IMR-90 (cell line): ENCODE results near the gene KLC1. TPM values are rescaled to one million over a fixed set of nuclear protein-coding genes. Genes with fewer than 3 reads are reported as not detected.

Experiments used
- ATAC-seq: fragments of 200-7000 bp; cut with Tn5 transposase; 2 replicates; pipeline ENCODE4 v1.9.1; 2020; ENCODE audit warnings: low read depth, mild to moderate bottlenecking, moderate library complexity
- BruUV-seq: library from RNA; stranded (reverse); fragments of 400-500 nt; replicated peaks from 2 replicates; lab custom pipeline; 2021; lab: Mats Ljungman, UMichigan
- CTCF ChIA-PET: fragments of 300-600 bp; formaldehyde crosslinking; extraction: SDS; loops from one replicate; lab custom pipeline; 2021; ENCODE audit warnings: antibody characterized with exemption; lab: Yijun Ruan, JAX
- POLR2A ChIA-PET: fragments of 300-600 bp; sonication (Branson Sonifier 250); formaldehyde crosslinking; loops from one replicate; lab custom pipeline; 2022; ENCODE audit warnings: antibody characterized with exemption; ENCODE audit not compliant: unreplicated experiment; lab: Charles Lee
- DNase-seq: peaks from one replicate; pipeline ENCODE4 v3.0.0; 2013
- H2AFZ ChIP-seq: replicated peaks from 2 replicates; pipeline ENCODE3; 2013; ENCODE audit warnings: low read length, mild to moderate bottlenecking; ENCODE audit not compliant: poor library complexity
- H2AK5ac ChIP-seq: 2 replicates; pipeline ENCODE4 v1.6.1; 2013; ENCODE audit warnings: low read depth, low read length, inconsistent platforms
- H2AK9ac ChIP-seq: replicated peaks from 2 replicates; pipeline ENCODE3; 2013; ENCODE audit warnings: mild to moderate bottlenecking, low read depth, low read length, moderate library complexity; ENCODE audit not compliant: poor library complexity
- H2BK120ac ChIP-seq: 2 replicates; pipeline ENCODE4 v1.6.1; 2013; ENCODE audit warnings: low read depth, low read length, inconsistent platforms
- H2BK15ac ChIP-seq: 3 replicates; pipeline ENCODE4 v1.6.1; 2013; ENCODE audit warnings: low read depth, low read length, inconsistent platforms
- H2BK20ac ChIP-seq: 2 replicates; pipeline ENCODE4 v1.6.1; 2013; ENCODE audit warnings: low read depth, mild to moderate bottlenecking, inconsistent platforms, low read length, moderate library complexity
- H2BK5ac ChIP-seq: 2 replicates; pipeline ENCODE4 v1.6.1; 2013; ENCODE audit warnings: mild to moderate bottlenecking, low read depth, low read length, inconsistent platforms; ENCODE audit not compliant: poor library complexity, severe bottlenecking
- H3K14ac ChIP-seq: replicated peaks from 2 replicates; pipeline ENCODE4 v1.6.1; 2013; ENCODE audit warnings: low read depth, low read length, inconsistent platforms
- H3K18ac ChIP-seq: 2 replicates; pipeline ENCODE4 v1.6.1; 2013; ENCODE audit warnings: low read depth, low read length, control low read depth
- H3K23ac ChIP-seq: 2 replicates; pipeline ENCODE4 v1.6.1; 2013; ENCODE audit warnings: low read depth, low read length, inconsistent platforms
- H3K27ac ChIP-seq: 2 replicates; pipeline ENCODE4 v1.5.1; 2013; ENCODE audit warnings: mild to moderate bottlenecking, control low read depth, low read length; ENCODE audit not compliant: insufficient read depth
- H3K27me3 ChIP-seq: 2 replicates; pipeline ENCODE4 v1.6.1; 2013; ENCODE audit warnings: low read length; ENCODE audit not compliant: control insufficient read depth, insufficient read depth
- H3K36me3 ChIP-seq: 2 replicates; pipeline ENCODE4 v1.6.1; 2013; ENCODE audit warnings: low read length, mixed read lengths; ENCODE audit not compliant: control insufficient read depth, insufficient read depth
- H3K4ac ChIP-seq: 2 replicates; pipeline ENCODE4 v1.6.1; 2013; ENCODE audit warnings: low read depth, low read length, inconsistent platforms
- H3K4me1 ChIP-seq: 2 replicates; pipeline ENCODE4 v1.6.1; 2013; ENCODE audit warnings: low read length, mixed read lengths; ENCODE audit not compliant: control insufficient read depth, insufficient read depth
- H3K4me2 ChIP-seq: 2 replicates; pipeline ENCODE4 v1.6.1; 2013; ENCODE audit warnings: low read depth, mild to moderate bottlenecking, control low read depth, low read length, moderate library complexity
- H3K4me3 ChIP-seq: 2 replicates; pipeline ENCODE4 v1.5.1; 2013; ENCODE audit warnings: low read depth, mild to moderate bottlenecking, control low read depth, low read length, moderate library complexity; ENCODE audit not compliant: insufficient read depth
- H3K56ac ChIP-seq: 2 replicates; pipeline ENCODE4 v1.6.1; 2013; ENCODE audit warnings: low read length, inconsistent platforms; ENCODE audit not compliant: insufficient read depth; ENCODE audit errors: extremely low read depth
- H3K79me1 ChIP-seq, 2 experiments: 2 replicates each; pipeline ENCODE4 v1.6.1; 2013; ENCODE audit warnings: low read length in 2 of 2, inconsistent platforms in 1 of 2, low read depth in 1 of 2
- H3K9ac ChIP-seq: 2 replicates; pipeline ENCODE4 v1.6.1; 2013; ENCODE audit warnings: low read depth, low read length, control low read depth
- H3K9me1 ChIP-seq: 2 replicates; pipeline ENCODE4 v1.6.1; 2013; ENCODE audit warnings: low read length, inconsistent platforms; ENCODE audit not compliant: insufficient read depth
- H3K9me3 ChIP-seq: 2 replicates; pipeline ENCODE4 v1.6.1; 2013; ENCODE audit warnings: low read length; ENCODE audit not compliant: control insufficient read depth, insufficient read depth
- H4K20me1 ChIP-seq: 2 replicates; pipeline ENCODE4 v1.6.1; 2013; ENCODE audit warnings: low read length, inconsistent platforms; ENCODE audit not compliant: insufficient read depth
- H4K5ac ChIP-seq: 2 replicates; pipeline ENCODE4 v1.6.1; 2013; ENCODE audit warnings: mild to moderate bottlenecking, low read depth, low read length, control low read depth
- H4K8ac ChIP-seq, 2 experiments: 2 replicates each; pipeline ENCODE4 v1.6.1; 2013; ENCODE audit warnings: low read depth in 2 of 2, low read length in 2 of 2, control low read depth in 1 of 2, inconsistent platforms in 1 of 2
- H4K91ac ChIP-seq: 2 replicates; pipeline ENCODE4 v1.6.1; 2013; ENCODE audit warnings: low read depth, low read length, inconsistent platforms; ENCODE audit not compliant: insufficient read depth
- BHLHE40 ChIP-seq: fragments of 150-350 bp; IDR thresholded peaks from 2 replicates; pipeline ENCODE4 v1.6.1; 2016; ENCODE audit warnings: mild to moderate bottlenecking, low read depth, low read length
- CEBPB ChIP-seq: IDR thresholded peaks from 2 replicates; pipeline ENCODE4 v1.6.1; 2012; ENCODE audit warnings: low read depth, low read length, improper control_type of control experiment
- CHD1 ChIP-seq: IDR thresholded peaks from 2 replicates; pipeline ENCODE4 v1.6.1; 2012; ENCODE audit warnings: low read depth, low read length, improper control_type of control experiment
- CTCF ChIP-seq: conservative IDR thresholded peaks from 2 replicates; pipeline ENCODE4 v1.5.1; 2012; ENCODE audit warnings: mild to moderate bottlenecking, low read depth, low read length, improper control_type of control experiment
- FOS ChIP-seq: fragments of 150-350 bp; IDR thresholded peaks from 2 replicates; pipeline ENCODE4 v1.6.1; 2016; ENCODE audit warnings: low read depth, low read length
- MAFK ChIP-seq: IDR thresholded peaks from 2 replicates; pipeline ENCODE4 v1.6.1; 2012; ENCODE audit warnings: low read depth, low read length, improper control_type of control experiment
- MAZ ChIP-seq: IDR thresholded peaks from 2 replicates; pipeline ENCODE4 v1.6.1; 2012; ENCODE audit warnings: low read depth, mild to moderate bottlenecking, low read length, improper control_type of control experiment, moderate library complexity, borderline replicate concordance
- MXI1 ChIP-seq: IDR thresholded peaks from 2 replicates; pipeline ENCODE4 v1.6.1; 2012; ENCODE audit warnings: low read depth, mild to moderate bottlenecking, low read length, moderate library complexity, borderline replicate concordance
- POLR2A ChIP-seq: IDR thresholded peaks from 2 replicates; pipeline ENCODE4 v1.6.1; 2012; ENCODE audit warnings: mild to moderate bottlenecking, low read depth, low read length
- RAD21 ChIP-seq: IDR thresholded peaks from 2 replicates; pipeline ENCODE4 v1.6.1; 2012; ENCODE audit warnings: low read length, improper control_type of control experiment
- RCOR1 ChIP-seq: IDR thresholded peaks from 2 replicates; pipeline ENCODE4 v1.6.1; 2012; ENCODE audit warnings: mild to moderate bottlenecking, low read length, improper control_type of control experiment; ENCODE audit not compliant: insufficient replicate concordance
- RFX5 ChIP-seq: IDR thresholded peaks from 2 replicates; pipeline ENCODE4 v1.8.0; 2012; ENCODE audit warnings: low read depth, mild to moderate bottlenecking, low read length, moderate library complexity
- SMC3 ChIP-seq: fragments of 150-350 bp; IDR thresholded peaks from 2 replicates; pipeline ENCODE4 v1.6.1; 2016; ENCODE audit warnings: low read depth, mild to moderate bottlenecking, antibody characterized with exemption, low read length, moderate library complexity
- WGBS, 2 experiments: methylation state at CpG; one replicate each; pipeline versions ENCODE4 v1.1.5 to v1.1.7; 2013; ENCODE audit warnings: missing lambda C conversion rate in 2 of 2; ENCODE audit not compliant: insufficient read length in 1 of 2; ENCODE audit errors: extremely low coverage in 2 of 2; 5-methylcytosine and 5-hydroxymethylcytosine counted together
- dilution Hi-C: fragments of 300-500 bp; cut with HindIII; formaldehyde crosslinking; loops from one replicate; pipeline ENCODE4 v1.14.3; 2018; ENCODE audit warnings: low sequenced_read_pairs; ENCODE audit not compliant: unreplicated experiment
- in situ Hi-C: fragments of 300-500 bp; cut with MboI; formaldehyde crosslinking; loops from 3 replicates; pipeline ENCODE4 v1.14.3; 2019; ENCODE audit warnings: low sequenced_read_pairs, inconsistent platforms, mixed read lengths
- intact Hi-C: fragments of 100-400 bp; cut with micrococcal nuclease; formaldehyde crosslinking; loops from 2 replicates; pipeline ENCODE4 v1.10.0; 2022
- polyA plus RNA-seq, 3 experiments: library from polyadenylated mRNA; depleted of rRNA; stranded (reverse); fragments of >200 nt; gene quantifications; 2 replicates each; pipeline ENCODE4 v1.2.3, GENCODE V29; 2012; ENCODE audit warnings: low replicate concordance in 1 of 3
- total RNA-seq: library from RNA; depleted of rRNA; stranded (reverse); fragments of >200 nt; gene quantifications from 2 replicates; pipeline ENCODE4 v1.2.3, GENCODE V29; 2012
- TF ChIP-seq, protein P1 (sequence below): fragments of 150-350 bp; IDR thresholded peaks from 2 replicates; pipeline ENCODE4 v1.6.1; 2017; ENCODE audit warnings: mild to moderate bottlenecking, antibody characterized with exemption, low read length, low read depth
- TF ChIP-seq, protein P2 (sequence below): fragments of 150-350 bp; IDR thresholded peaks from 2 replicates; pipeline ENCODE4 v1.6.1; 2016; ENCODE audit warnings: low read depth, mild to moderate bottlenecking, low read length, moderate library complexity, borderline replicate concordance

Gene KLC1
- total and polyA plus RNA-seq, 2 of the 4 experiments (the other 2 are of a cell fraction) = 101 to 157 TPM

DNA sequence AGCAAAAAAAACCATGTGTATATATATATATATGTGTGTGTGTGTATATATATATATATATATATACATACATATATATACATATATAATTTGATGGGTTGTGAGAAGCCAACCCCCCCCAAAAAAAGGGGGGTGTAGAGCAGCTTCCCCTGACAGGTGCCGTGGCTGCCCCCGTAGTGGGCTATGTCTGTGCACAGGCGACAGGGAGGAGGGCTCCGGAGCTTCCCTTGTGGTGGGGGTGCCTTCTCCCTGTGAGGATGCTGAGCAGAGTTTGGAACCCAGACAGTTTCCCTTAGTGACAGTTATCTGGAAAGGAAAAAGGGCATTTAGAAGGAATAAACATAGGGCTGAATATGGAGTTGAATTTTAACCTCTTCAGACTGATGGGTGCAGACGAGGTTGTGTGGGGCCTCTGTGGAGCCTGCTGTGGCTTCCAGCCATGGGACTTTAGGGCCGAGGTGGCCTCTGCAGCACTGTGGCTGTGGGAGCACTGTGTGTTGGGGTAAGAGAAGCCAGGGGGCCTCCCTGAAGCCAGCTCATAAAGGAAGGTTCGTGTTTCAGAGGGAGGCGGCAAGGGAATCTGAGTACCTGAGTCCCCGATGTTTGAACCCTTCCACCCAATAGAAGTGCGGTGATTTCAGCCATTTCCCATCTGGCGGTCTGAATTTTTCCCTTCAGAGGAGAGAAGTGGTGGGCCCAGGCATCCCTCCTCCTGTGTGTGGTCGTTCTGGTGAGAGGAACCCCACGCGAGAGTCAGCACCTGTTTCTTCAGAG, 66.5 kb downstream of the KLC1 start:
- peak; percentile 3; the same call in 1 of the 2 replicates for ATAC-seq
- Histone ChIP-seq H2BK120ac (no peak overlapping the region), H2BK15ac (no peak overlapping the region), H3K36me3 (peaks cover 46% of the 10 kb centered on the region), H4K91ac (no peak overlapping the region), H3K4me3 (no peak overlapping the region), H4K5ac (no peak overlapping the region), H3K4me1 (peaks cover 15% of the 10 kb centered on the region), H3K9me3 (no peaks in the 10 kb centered on the region), H2BK20ac (no peak overlapping the region), H3K4ac (no peak overlapping the region; the same call in 1 of the 2 replicates), H3K4me2 (no peak overlapping the region), H3K14ac (no peak overlapping the region), H2AK5ac (no peak overlapping the region), H3K18ac (no peak overlapping the region), H3K9ac (no peak overlapping the region), H2AFZ (peak overlapping the region; percentile 28), H2BK5ac (no peak overlapping the region), H3K23ac (peak overlapping the region; percentile 86), H4K20me1 (peaks cover 56% of the 10 kb centered on the region), H3K56ac (no peak overlapping the region), H3K9me1 (peaks cover 3% of the 10 kb centered on the region; the same call in 1 of the 2 replicates), H3K27ac (0 out of 2 replicates have a peak overlapping the region, but pooled peaks have one; percentile 3), H4K8ac (no peak overlapping the region), H3K27me3 (no peaks in the 10 kb centered on the region), H2AK9ac (peak overlapping the region; percentile 52), H3K79me1 (peaks cover 27 to 75% of the 10 kb centered on the region in 2 experiments)
- no TSS peak for BruUV-seq
- ChIA-PET POLR2A (no interaction called here), CTCF (no interaction called here)
- intact Hi-C loops = no loop called here
- WGBS, 2 experiments = 62% methylated on average over 4 of the region's 14 CpGs; no CpG with 5 or more reads in 1 of the 2 experiments
- no peak for DNase-seq
- in situ Hi-C loops = no loop called here
- dilution Hi-C loops = no loop called here
- no peak for TF ChIP-seq RCOR1
- TF ChIP-seq MAZ = no peak
- TF ChIP-seq CEBPB = no peak
- TF ChIP-seq MXI1 = no peak
- no peak for TF ChIP-seq FOS
- no peak for TF ChIP-seq RFX5
- no peak for TF ChIP-seq SMC3
- TF ChIP-seq, protein P1, sequence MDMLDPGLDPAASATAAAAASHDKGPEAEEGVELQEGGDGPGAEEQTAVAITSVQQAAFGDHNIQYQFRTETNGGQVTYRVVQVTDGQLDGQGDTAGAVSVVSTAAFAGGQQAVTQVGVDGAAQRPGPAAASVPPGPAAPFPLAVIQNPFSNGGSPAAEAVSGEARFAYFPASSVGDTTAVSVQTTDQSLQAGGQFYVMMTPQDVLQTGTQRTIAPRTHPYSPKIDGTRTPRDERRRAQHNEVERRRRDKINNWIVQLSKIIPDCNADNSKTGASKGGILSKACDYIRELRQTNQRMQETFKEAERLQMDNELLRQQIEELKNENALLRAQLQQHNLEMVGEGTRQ = no peak
- no peak for TF ChIP-seq RAD21
- TF ChIP-seq CTCF = no peak
- no peak for TF ChIP-seq BHLHE40
- TF ChIP-seq, protein P2, sequence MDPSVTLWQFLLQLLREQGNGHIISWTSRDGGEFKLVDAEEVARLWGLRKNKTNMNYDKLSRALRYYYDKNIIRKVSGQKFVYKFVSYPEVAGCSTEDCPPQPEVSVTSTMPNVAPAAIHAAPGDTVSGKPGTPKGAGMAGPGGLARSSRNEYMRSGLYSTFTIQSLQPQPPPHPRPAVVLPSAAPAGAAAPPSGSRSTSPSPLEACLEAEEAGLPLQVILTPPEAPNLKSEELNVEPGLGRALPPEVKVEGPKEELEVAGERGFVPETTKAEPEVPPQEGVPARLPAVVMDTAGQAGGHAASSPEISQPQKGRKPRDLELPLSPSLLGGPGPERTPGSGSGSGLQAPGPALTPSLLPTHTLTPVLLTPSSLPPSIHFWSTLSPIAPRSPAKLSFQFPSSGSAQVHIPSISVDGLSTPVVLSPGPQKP = no peak
- no peak for TF ChIP-seq CHD1
- TF ChIP-seq MAFK = no peak
- no peak for TF ChIP-seq POLR2A
